MCF 10A (cell line): ENCODE measurements around the gene ACSL4. TPM values are rescaled to one million over a fixed set of nuclear protein-coding genes. Genes with fewer than 3 reads are reported as not detected.
A peak's percentile ranks its signal among the peaks of the same experiment; 100 is the strongest.
"Not testable (repeated sequence)": the region's sequence is repeated elsewhere in the genome, so short reads cannot be mapped to it uniquely, and the experiment has no call there.

Source experiments
- BruUV-seq: library from RNA; stranded (reverse); fragments of 400-500 nt; replicated peaks from 2 replicates; lab custom pipeline; 2021; lab: Mats Ljungman, UMichigan
- CTCF ChIA-PET: fragments of 300-600 bp; sonication (Branson Sonifier 250); formaldehyde crosslinking; extraction: SDS; loops from one replicate; lab custom pipeline; 2021; ENCODE audit warnings: antibody characterized with exemption, inconsistent platforms; lab: Yijun Ruan, JAX
- POLR2A ChIA-PET: fragments of 300-600, 350-650 bp; sonication (Branson Sonifier 250); formaldehyde crosslinking; extraction: SDS; loops from one replicate; lab custom pipeline; 2020; ENCODE audit warnings: antibody characterized with exemption, inconsistent platforms; lab: Yijun Ruan, JAX
- DNase-seq: peaks from one replicate; pipeline ENCODE4 v3.0.0-alpha.2; 2018; ENCODE audit not compliant: unreplicated experiment
- H3K27ac Mint-ChIP-seq: one replicate; pipeline ENCODE4 v1.8.0; 2022; ENCODE audit warnings: mild to moderate bottlenecking, low read depth, mixed read lengths; ENCODE audit not compliant: unreplicated experiment
- H3K27me3 Mint-ChIP-seq: one replicate; pipeline ENCODE4 v1.8.0; 2022; ENCODE audit warnings: mixed read lengths; ENCODE audit not compliant: insufficient read depth, unreplicated experiment
- H3K36me3 Mint-ChIP-seq: one replicate; pipeline ENCODE4 v1.8.0; 2022; ENCODE audit warnings: mild to moderate bottlenecking, moderate library complexity, mixed read lengths; ENCODE audit not compliant: insufficient read depth, unreplicated experiment
- H3K4me1 Mint-ChIP-seq: one replicate; pipeline ENCODE4 v1.8.0; 2022; ENCODE audit warnings: mixed read lengths; ENCODE audit not compliant: insufficient read depth, unreplicated experiment
- H3K4me3 Mint-ChIP-seq: one replicate; pipeline ENCODE4 v1.8.0; 2022; ENCODE audit warnings: mild to moderate bottlenecking, moderate library complexity, mixed read lengths; ENCODE audit not compliant: unreplicated experiment
- H3K9me3 Mint-ChIP-seq: one replicate; pipeline ENCODE4 v1.8.0; 2022; ENCODE audit warnings: mixed read lengths; ENCODE audit not compliant: unreplicated experiment
- CTCF ChIP-seq: fragments of 200-600 bp; IDR thresholded peaks from one replicate; pipeline ENCODE4 v1.8.0; 2022; ENCODE audit warnings: antibody characterized with exemption, mild to moderate bottlenecking; ENCODE audit not compliant: unreplicated experiment
- intact Hi-C: fragments of 100-400 bp; cut with micrococcal nuclease; formaldehyde crosslinking; loops from 2 replicates; pipeline ENCODE4 v1.14.1; 2022
- total RNA-seq: library from RNA; stranded (reverse); gene quantifications from 2 replicates; pipeline ENCODE4 v1.2.3, GENCODE V29; 2022

The ACSL4 gene
- total RNA-seq, 1 experiment from 2014 or later = 70.1 TPM

GRCh38 chrX:109742722-109743121, 9.7 kb upstream of the ACSL4 start:
- Mint-ChIP-seq H3K4me3 (no peak overlapping the region), H3K27ac (no peak overlapping the region), H3K9me3 (no peaks in the 10 kb centered on the region), H3K4me1 (peaks cover 13% of the 10 kb centered on the region), H3K36me3 (no peaks in the 10 kb centered on the region), H3K27me3 (peaks cover 50% of the 10 kb centered on the region)
- CTCF ChIA-PET = no interaction called here
- BruUV-seq = no TSS peak
- no peak for TF ChIP-seq CTCF
- intact Hi-C loops = no loop called here
- POLR2A ChIA-PET = interaction anchor here (0.6 to 1.1 kb wide), 2 partner anchors 15 to 100 kb away, joined by 3 to 4 read pairs; no protein-coding TSS in a partner anchor
- DNase-seq = no peak

- CTCF ChIA-PET = interaction anchor here (1.2 to 2.7 kb wide), 3 partner anchors 102 to 116 kb away, joined by 3 to 7 read pairs (median 5); no protein-coding TSS in a partner anchor
- POLR2A ChIA-PET = interaction anchor here (0.7 to 1.8 kb wide), 3 partner anchors 8 to 44 kb away, joined by 5 to 8 read pairs (median 7); no protein-coding TSS in a partner anchor
- intact Hi-C loops = not testable (repeated sequence)
Measured at GRCh38 chrX:109740896-109741295, 7.8 kb upstream of the ACSL4 start.

GRCh38 chrX:109740433-109740809, 7.4 kb upstream of the ACSL4 start:
- ChIA-PET POLR2A (interaction anchor here (0.7 to 1.9 kb wide), 5 partner anchors 8 to 118 kb away, joined by 4 to 8 read pairs (median 5); no protein-coding TSS in a partner anchor), CTCF (interaction anchor here (1.2 to 2.7 kb wide), 3 partner anchors 103 to 117 kb away, joined by 3 to 7 read pairs (median 5); no protein-coding TSS in a partner anchor)
- no peaks in the 10 kb centered on the region for H3K36me3 Mint-ChIP-seq
- DNase-seq = no peak
- intact Hi-C loops = no loop called here
- peak overlapping the region; percentile 57 for H3K27ac Mint-ChIP-seq
- H3K27me3 Mint-ChIP-seq = peaks cover 58% of the 10 kb centered on the region
- no peaks in the 10 kb centered on the region for H3K9me3 Mint-ChIP-seq
- TF ChIP-seq CTCF = no peak
- H3K4me1 Mint-ChIP-seq = peaks cover 16% of the 10 kb centered on the region
- H3K4me3 Mint-ChIP-seq = no peak overlapping the region
- no TSS peak for BruUV-seq

More at GRCh38 chrX:109740896-109741295, 7.8 kb upstream of the ACSL4 start:
- not testable (repeated sequence) for H3K9me3 Mint-ChIP-seq, H3K36me3 Mint-ChIP-seq, DNase-seq, H3K27ac Mint-ChIP-seq, BruUV-seq, H3K4me3 Mint-ChIP-seq
- Mint-ChIP-seq H3K27me3 (peaks cover 58% of the 10 kb centered on the region), H3K4me1 (peaks cover 13% of the 10 kb centered on the region)

GRCh38 chrX:109739625-109740432, 6.8 kb upstream of the ACSL4 start:
- no peak for TF ChIP-seq CTCF
- POLR2A ChIA-PET = interaction anchor here (0.5 to 1.9 kb wide), 7 partner anchors 9 to 119 kb away, joined by 3 to 8 read pairs (median 5); no protein-coding TSS in a partner anchor
- H3K4me1 Mint-ChIP-seq = peaks cover 20% of the 10 kb centered on the region
- peak overlapping the region; percentile 57 for H3K27ac Mint-ChIP-seq
- peak; percentile 83 for DNase-seq
- no peaks in the 10 kb centered on the region for H3K36me3 Mint-ChIP-seq
- peaks cover 57% of the 10 kb centered on the region for H3K27me3 Mint-ChIP-seq
- H3K4me3 Mint-ChIP-seq = no peak overlapping the region
- no TSS peak for BruUV-seq
- CTCF ChIA-PET = interaction anchor here (0.8 to 2.7 kb wide), 3 partner anchors 56 to 115 kb away, joined by 3 to 7 read pairs (median 3); no protein-coding TSS in a partner anchor
- intact Hi-C loops = no loop called here
- no peaks in the 10 kb centered on the region for H3K9me3 Mint-ChIP-seq
